GM12875 (cell line): ENCODE measurements around the gene KCNIP4.

Experiments used
- H3K4me3 ChIP-seq: one replicate; pipeline ENCODE4 v1.5.1; 2011; ENCODE audit warnings: low read depth, low read length, control low read depth
- TF ChIP-seq, protein P1 (sequence below): IDR thresholded peaks from 2 replicates; pipeline ENCODE4 v1.5.1; 2011; ENCODE audit warnings: low read depth, mild to moderate bottlenecking, control low read depth, inconsistent platforms, low read length, moderate library complexity, borderline replicate concordance; ENCODE audit not compliant: insufficient read depth

Gene KCNIP4

DNA sequence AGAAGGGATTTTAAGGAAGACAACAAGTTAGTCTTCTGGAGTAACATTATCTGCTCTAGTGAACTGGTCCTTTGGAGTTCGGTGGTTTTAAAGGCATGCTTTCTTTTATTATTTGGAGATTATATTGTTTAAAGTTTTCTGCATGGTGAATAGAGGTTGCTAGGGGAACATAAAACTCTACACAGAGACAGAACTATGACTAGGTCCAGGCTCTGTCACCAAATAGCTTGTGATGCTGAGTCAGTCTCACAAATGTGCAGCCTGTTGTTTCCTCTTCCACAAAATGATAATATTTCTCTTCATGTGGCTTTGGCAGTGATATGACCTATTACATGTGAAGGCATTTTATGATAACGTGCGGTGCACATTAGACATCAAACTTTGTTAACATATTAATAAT is 1115.7 kb downstream of the KCNIP4 start:
- no peak overlapping the region for H3K4me3 ChIP-seq
- TF ChIP-seq, protein P1, sequence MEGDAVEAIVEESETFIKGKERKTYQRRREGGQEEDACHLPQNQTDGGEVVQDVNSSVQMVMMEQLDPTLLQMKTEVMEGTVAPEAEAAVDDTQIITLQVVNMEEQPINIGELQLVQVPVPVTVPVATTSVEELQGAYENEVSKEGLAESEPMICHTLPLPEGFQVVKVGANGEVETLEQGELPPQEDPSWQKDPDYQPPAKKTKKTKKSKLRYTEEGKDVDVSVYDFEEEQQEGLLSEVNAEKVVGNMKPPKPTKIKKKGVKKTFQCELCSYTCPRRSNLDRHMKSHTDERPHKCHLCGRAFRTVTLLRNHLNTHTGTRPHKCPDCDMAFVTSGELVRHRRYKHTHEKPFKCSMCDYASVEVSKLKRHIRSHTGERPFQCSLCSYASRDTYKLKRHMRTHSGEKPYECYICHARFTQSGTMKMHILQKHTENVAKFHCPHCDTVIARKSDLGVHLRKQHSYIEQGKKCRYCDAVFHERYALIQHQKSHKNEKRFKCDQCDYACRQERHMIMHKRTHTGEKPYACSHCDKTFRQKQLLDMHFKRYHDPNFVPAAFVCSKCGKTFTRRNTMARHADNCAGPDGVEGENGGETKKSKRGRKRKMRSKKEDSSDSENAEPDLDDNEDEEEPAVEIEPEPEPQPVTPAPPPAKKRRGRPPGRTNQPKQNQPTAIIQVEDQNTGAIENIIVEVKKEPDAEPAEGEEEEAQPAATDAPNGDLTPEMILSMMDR, result no peak

DNA sequence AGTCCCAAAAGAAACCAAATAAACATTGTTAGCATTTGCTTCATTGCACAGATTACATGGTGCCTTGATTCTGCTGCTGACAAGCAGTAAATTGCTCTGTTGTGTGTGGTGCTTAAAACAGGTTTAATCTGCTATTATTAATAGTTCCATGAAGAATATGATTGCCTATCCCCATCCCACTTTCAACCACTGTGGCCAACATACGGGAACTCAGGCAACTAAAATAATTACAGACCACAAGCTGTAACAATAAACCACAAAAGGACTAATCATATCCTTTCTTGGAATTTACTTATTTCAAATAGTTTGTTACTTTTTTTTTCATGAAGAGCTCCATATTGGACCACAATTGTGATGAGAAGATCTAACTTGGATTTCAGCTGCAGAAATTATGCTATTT is 1116.8 kb downstream of the KCNIP4 start:
- TF ChIP-seq, protein P1, result no peak
- no peak overlapping the region for H3K4me3 ChIP-seq

GRCh38 chr4:20829617-20830357 is 1118.8 kb downstream of the KCNIP4 start:
- H3K4me3 ChIP-seq, result no peak overlapping the region
- TF ChIP-seq, protein P1, result no peak

DNA sequence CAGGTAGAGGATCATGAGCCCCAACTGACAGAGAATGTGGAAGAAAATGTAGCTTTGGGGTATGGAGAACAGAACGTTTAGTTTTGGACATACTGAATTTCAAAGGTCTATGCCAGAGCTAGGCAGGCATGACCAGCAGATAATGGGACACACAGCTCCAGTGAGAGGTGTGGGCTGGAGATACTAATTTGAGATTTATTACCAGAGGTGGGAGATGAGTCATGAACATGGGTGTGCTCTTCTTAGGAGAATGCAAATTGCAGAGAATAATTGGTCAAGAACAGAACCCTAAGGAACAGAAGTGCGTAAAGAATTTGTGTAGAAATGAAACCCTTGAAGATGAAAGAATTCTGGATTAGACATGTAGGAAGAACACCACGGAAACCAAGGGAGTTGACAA is 1123.1 kb downstream of the KCNIP4 start:
- H3K4me3 ChIP-seq, result no peak overlapping the region
- TF ChIP-seq, protein P1, result no peak

DNA sequence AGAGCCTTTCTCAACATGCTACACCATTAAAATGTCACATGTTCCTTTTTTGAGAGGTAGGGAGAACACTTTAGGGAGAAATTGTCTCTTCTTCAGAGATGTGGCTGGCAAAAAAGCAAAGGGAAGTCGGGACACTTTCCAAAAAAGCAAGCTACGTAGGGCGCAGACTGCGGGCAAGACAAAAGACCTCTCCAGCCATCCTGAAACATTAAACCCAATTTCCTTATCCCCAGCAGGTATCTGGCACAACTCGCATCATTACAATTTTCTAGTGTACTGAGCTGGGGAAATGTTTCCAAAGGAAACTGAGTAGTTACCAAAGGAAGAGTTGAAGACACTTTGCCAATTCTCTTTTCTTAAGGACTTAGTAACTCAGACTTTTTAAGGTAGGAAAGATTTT is 1132.3 kb downstream of the KCNIP4 start:
- no peak overlapping the region for H3K4me3 ChIP-seq
- TF ChIP-seq, protein P1, result no peak

GRCh38 chr4:20813700-20814099 is 1134.9 kb downstream of the KCNIP4 start:
- TF ChIP-seq, protein P1, result no peak
- H3K4me3 ChIP-seq, result no peak overlapping the region

- TF ChIP-seq, protein P1, result no peak
- H3K4me3 ChIP-seq, result no peak overlapping the region
These were observed 1138.8 kb downstream of the KCNIP4 start for GRCh38 chr4:20809812-20810211.
